ENCODE measurements around the gene PATJ. TPM values are rescaled to one million over a fixed set of nuclear protein-coding genes. Genes with fewer than 3 reads are reported as not detected.

The PATJ gene
- total and polyA plus RNA-seq, 2 donors (not counting 3 experiments of a cell fraction or from before 2014, with no cell fraction given) = 1.1 to 3.0 TPM

DNA sequence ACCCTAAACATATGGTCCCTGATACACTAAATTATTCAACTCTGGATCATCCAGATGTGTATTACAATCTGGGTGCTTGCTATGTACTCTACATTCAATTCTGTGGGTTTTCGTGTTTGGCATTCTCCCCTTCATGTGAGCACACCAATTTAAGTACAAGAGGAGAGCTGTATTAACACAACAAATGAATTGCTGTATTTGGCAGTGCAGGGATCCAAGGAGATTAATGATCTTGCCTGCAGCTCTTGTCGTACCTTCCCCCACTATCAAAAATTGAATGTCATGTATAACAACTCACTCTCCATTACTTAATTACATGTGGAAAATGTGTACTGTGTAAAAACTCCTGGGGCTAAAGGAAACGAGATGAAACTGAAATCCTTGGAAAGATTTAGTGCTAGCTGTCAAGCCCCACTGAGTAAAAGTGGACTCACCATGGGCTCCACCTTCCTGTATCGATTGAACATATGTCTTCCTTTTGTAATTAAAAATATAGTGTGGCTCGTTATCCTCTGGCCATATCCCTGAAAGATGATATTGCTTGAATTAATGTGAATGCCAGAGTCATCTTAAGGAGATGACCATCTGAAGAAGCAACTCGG lies 280.2 kb downstream of the PATJ start:
- Histone ChIP-seq H2AFZ (ENCODE audit: low read depth, low read length) (no peak overlapping the region), H3K4me2 (ENCODE audit: insufficient read depth, low read length) (no peak overlapping the region), H4K20me1 (replicated peaks; ENCODE audit: control insufficient read depth, extremely low read depth, insufficient read depth, low read length) (no peaks in the 10 kb centered on the region), H3K36me3 (ENCODE audit: control insufficient read depth in 2 of 2, extremely low read depth in 1 of 2, insufficient read depth in 2 of 2, low read length in 2 of 2) (no peaks in the 10 kb centered on the region), H3K9me1 (replicated peaks; ENCODE audit: control insufficient read depth, extremely low read depth, insufficient read depth, low read length) (no peaks in the 10 kb centered on the region), H3K27me3 (ENCODE audit: control insufficient read depth in 2 of 2, insufficient read depth in 2 of 2, low read length in 2 of 2) (no peaks in the 10 kb centered on the region), H3K4me1 (ENCODE audit: control insufficient read depth, extremely low read depth, insufficient read depth, low read length) (no peaks in the 10 kb centered on the region), H3K79me2 (ENCODE audit: control insufficient read depth, insufficient read depth, low read length) (no peaks in the 10 kb centered on the region), H3K4me3 (replicated peaks in 1 of 3; ENCODE audit: insufficient read depth in 1 of 3, low read depth in 1 of 3, low read length in 3 of 3) (no peak overlapping the region), H3K27ac (ENCODE audit: insufficient read depth, low read depth, low read length) (no peak overlapping the region), H3K9me3 (replicated peaks; ENCODE audit: control insufficient read depth, insufficient read depth, low read length) (no peaks in the 10 kb centered on the region), H3K9ac (replicated peaks; ENCODE audit: extremely low read depth, insufficient read depth, low read length) (no peak overlapping the region)
- dilution Hi-C loops (cut with MboI; ENCODE audit: extremely low pct_ligation_motif_present, low sequenced_read_pairs) = no loop called here
- ChIA-PET CTCF (interaction anchor here (1.1 to 1.4 kb wide), 3 partner anchors 10 to 60 kb away, joined by 3 to 4 read pairs (median 4); no protein-coding TSS in a partner anchor), POLR2A (no interaction called here)
- BruUV-seq (replicated peaks) = no TSS peak
- DNase-seq (ENCODE audit: low read depth, low spot score) (no peak), FAIRE-seq (no peak)
- intact Hi-C loops (cut with micrococcal nuclease) = no loop called here
- TF ChIP-seq MYC (IDR thresholded peaks at IDR 0.05; ENCODE audit: low read depth, low read length) (no peak), GATA2 (IDR thresholded peaks at IDR 0.05; ENCODE audit: insufficient read depth, insufficient read length, low read depth, low read length) (no peak)

DNA sequence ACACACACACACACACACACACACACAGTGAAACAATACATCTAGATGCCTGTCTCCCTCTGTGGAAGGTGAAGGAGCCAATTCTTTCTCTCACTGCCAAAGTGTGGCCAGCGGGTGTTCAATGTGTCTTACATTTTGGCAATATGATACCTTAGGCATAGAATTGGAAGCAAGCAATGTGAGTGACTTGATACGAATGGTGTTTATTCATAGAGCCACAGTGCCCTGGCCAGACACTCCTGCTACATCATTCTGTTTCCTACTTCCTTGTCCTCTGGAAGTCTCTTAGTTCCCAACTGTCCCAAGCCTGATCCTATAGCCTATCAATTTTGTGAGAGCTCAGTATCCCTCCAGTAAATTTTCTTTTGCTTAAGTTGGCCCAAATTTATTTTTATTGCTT lies 282.4 kb downstream of the PATJ start:
- TF ChIP-seq POLR2A (IDR thresholded peaks at IDR 0.05; ENCODE audit: low read depth, low read length) (no peak), GATA2 (IDR thresholded peaks at IDR 0.05; ENCODE audit: insufficient read depth, insufficient read length, low read depth, low read length) (no peak)
- no peak overlapping the region for H3K4me3 ChIP-seq (replicated peaks in 1 of 3; ENCODE audit: insufficient read depth in 1 of 3, low read depth in 1 of 3, low read length in 3 of 3)
- H3K27me3 ChIP-seq (ENCODE audit: control insufficient read depth in 2 of 2, insufficient read depth in 2 of 2, low read length in 2 of 2) = no peaks in the 10 kb centered on the region
- DNase-seq (ENCODE audit: low read depth, low spot score) = no peak
- H4K20me1 ChIP-seq (replicated peaks; ENCODE audit: control insufficient read depth, extremely low read depth, insufficient read depth, low read length) = no peaks in the 10 kb centered on the region
- H3K9ac ChIP-seq (replicated peaks; ENCODE audit: extremely low read depth, insufficient read depth, low read length) = no peak overlapping the region
- intact Hi-C loops (cut with micrococcal nuclease) = no loop called here
- BruUV-seq (replicated peaks) = no TSS peak
- no peak overlapping the region for H2AFZ ChIP-seq (ENCODE audit: low read depth, low read length)
- H3K9me3 ChIP-seq (replicated peaks; ENCODE audit: control insufficient read depth, insufficient read depth, low read length) = no peaks in the 10 kb centered on the region
- H3K4me1 ChIP-seq (ENCODE audit: control insufficient read depth, extremely low read depth, insufficient read depth, low read length) = no peaks in the 10 kb centered on the region
- no peaks in the 10 kb centered on the region for H3K9me1 ChIP-seq (replicated peaks; ENCODE audit: control insufficient read depth, extremely low read depth, insufficient read depth, low read length)
- dilution Hi-C loops (cut with MboI; ENCODE audit: extremely low pct_ligation_motif_present, low sequenced_read_pairs) = no loop called here
- ChIA-PET CTCF (no interaction called here), POLR2A (no interaction called here)
- H3K4me2 ChIP-seq (ENCODE audit: insufficient read depth, low read length) = no peak overlapping the region
- no peaks in the 10 kb centered on the region for H3K36me3 ChIP-seq (ENCODE audit: control insufficient read depth in 2 of 2, extremely low read depth in 1 of 2, insufficient read depth in 2 of 2, low read length in 2 of 2)
- FAIRE-seq = no peak
- no peaks in the 10 kb centered on the region for H3K79me2 ChIP-seq (ENCODE audit: control insufficient read depth, insufficient read depth, low read length)
- H3K27ac ChIP-seq (ENCODE audit: insufficient read depth, low read depth, low read length) = no peak overlapping the region

Measured in endothelial cell of umbilical vein (primary cell).